HEK293T (cell line): ENCODE results near the gene GCN1.

Experiments
- CTCF ChIA-PET: fragments of 350-600 bp; formaldehyde crosslinking; extraction: SDS; loops from one replicate; lab custom pipeline; 2021; ENCODE audit warnings: antibody characterized with exemption, inconsistent platforms; lab: Yijun Ruan, JAX
- POLR2A ChIA-PET: fragments of 350-600 bp; formaldehyde crosslinking; extraction: SDS; loops from one replicate; lab custom pipeline; 2020; ENCODE audit warnings: antibody characterized with exemption, inconsistent platforms; lab: Yijun Ruan, JAX
- DNase-seq: peaks from one replicate; pipeline ENCODE4 v3.0.0; 2012; ENCODE audit warnings: mixed read lengths; ENCODE audit errors: extremely low spot score
- ARNT ChIP-seq: fragments of 450-650 bp; IDR thresholded peaks from 2 replicates; pipeline ENCODE4 v1.6.1; 2017; ENCODE audit warnings: mild to moderate bottlenecking
- BHLHE40 ChIP-seq: fragments of 450-650 bp; IDR thresholded peaks from 2 replicates; pipeline ENCODE4 v1.6.1; 2016; ENCODE audit warnings: mild to moderate bottlenecking, moderate library complexity, borderline replicate concordance
- CTBP1 ChIP-seq: fragments of 450-650 bp; IDR thresholded peaks from 2 replicates; pipeline ENCODE4 v1.6.1; 2016; ENCODE audit warnings: borderline replicate concordance
- ELF4 ChIP-seq: fragments of 450-650 bp; IDR thresholded peaks from 2 replicates; pipeline ENCODE4 v1.6.1; 2017; ENCODE audit warnings: antibody characterized with exemption
- FOXA1 ChIP-seq: fragments of 450-650 bp; IDR thresholded peaks from 2 replicates; pipeline ENCODE4 v1.6.1; 2016; ENCODE audit warnings: mild to moderate bottlenecking
- FOXK2 ChIP-seq: fragments of 450-650 bp; IDR thresholded peaks from 2 replicates; pipeline ENCODE4 v1.6.1; 2016; ENCODE audit warnings: mild to moderate bottlenecking
- FOXM1 ChIP-seq: fragments of 450-650 bp; IDR thresholded peaks from 2 replicates; pipeline ENCODE4 v1.6.1; 2017; ENCODE audit warnings: mild to moderate bottlenecking, borderline replicate concordance
- HDGF ChIP-seq: fragments of 450-650 bp; IDR thresholded peaks from 2 replicates; pipeline ENCODE4 v1.6.1; 2017; ENCODE audit warnings: antibody characterized with exemption, borderline replicate concordance
- L3MBTL2 ChIP-seq: fragments of 450-650 bp; conservative IDR thresholded peaks from 2 replicates; pipeline ENCODE4 v1.6.1; 2016; ENCODE audit warnings: mild to moderate bottlenecking
- LEF1 ChIP-seq: fragments of 450-650 bp; IDR thresholded peaks from 2 replicates; pipeline ENCODE4 v1.6.1; 2017; ENCODE audit warnings: mild to moderate bottlenecking, borderline replicate concordance
- NFRKB ChIP-seq: fragments of 450-650 bp; IDR thresholded peaks from 2 replicates; pipeline ENCODE4 v1.6.1; 2016; ENCODE audit warnings: mild to moderate bottlenecking, moderate library complexity
- PKNOX1 ChIP-seq: fragments of 450-650 bp; IDR thresholded peaks from 2 replicates; pipeline ENCODE4 v1.6.1; 2016
- SP1 ChIP-seq: fragments of 450-650 bp; IDR thresholded peaks from 2 replicates; pipeline ENCODE4 v1.6.1; 2017
- SUZ12 ChIP-seq: fragments of 450-650 bp; IDR thresholded peaks from 2 replicates; pipeline ENCODE4 v1.6.1; 2016; ENCODE audit warnings: mild to moderate bottlenecking
- TARDBP ChIP-seq: fragments of 450-650 bp; IDR thresholded peaks from 2 replicates; pipeline ENCODE4 v1.6.1; 2016
- ZNF384 ChIP-seq: fragments of 450-650 bp; IDR thresholded peaks from 2 replicates; pipeline ENCODE4 v1.6.1; 2016

The GCN1 gene

DNA sequence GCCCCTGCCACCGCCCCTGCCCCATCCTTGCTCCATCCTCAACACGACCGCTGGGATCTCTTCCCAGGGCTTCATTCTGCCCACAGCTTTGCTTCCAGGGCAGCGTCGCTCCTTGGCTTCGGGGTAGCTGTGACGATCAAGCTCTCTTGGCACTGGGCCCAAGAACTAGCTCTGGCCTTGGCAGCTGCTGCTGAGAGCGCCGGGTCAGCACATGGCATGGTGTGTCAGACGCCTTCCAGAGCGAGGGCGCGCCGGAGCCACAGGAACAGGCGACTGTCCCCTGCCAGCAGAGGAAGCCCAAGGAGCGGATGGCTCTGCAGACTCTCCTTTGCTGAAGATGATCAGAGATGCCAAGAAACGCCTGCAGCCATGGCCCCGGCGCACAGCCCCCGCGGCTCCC, 93.9 kb downstream of the GCN1 start:
- CTCF ChIA-PET: interaction anchor here (0.6 to 1.1 kb wide), 2 partner anchors 14 to 72 kb away, joined by 3 to 4 read pairs; no protein-coding TSS in a partner anchor
- POLR2A ChIA-PET: interaction anchor here (1.3 to 1.6 kb wide), 2 partner anchors 14 to 100 kb away, joined by 3 to 5 read pairs; partner anchors contain the start of gene RPLP0
- TF ChIP-seq FOXK2: no peak
- no peak for TF ChIP-seq CTBP1
- no peak for TF ChIP-seq FOXA1
- no peak for TF ChIP-seq ELF4
- no peak for TF ChIP-seq ARNT
- TF ChIP-seq PKNOX1: no peak
- no peak for TF ChIP-seq L3MBTL2
- TF ChIP-seq LEF1: no peak
- DNase-seq: no peak

- POLR2A ChIA-PET: interaction anchor here (1.3 to 1.6 kb wide), 2 partner anchors 13 to 101 kb away, joined by 3 to 5 read pairs; partner anchors contain the start of gene RPLP0
- CTCF ChIA-PET: interaction anchor here (0.6 kb wide), 1 partner anchor 73 kb away, joined by 3 read pairs; no protein-coding TSS in a partner anchor
- no peak for DNase-seq
- no peak for TF ChIP-seq LEF1
- no peak for TF ChIP-seq PKNOX1
- no peak for TF ChIP-seq FOXK2
- TF ChIP-seq ELF4: no peak
- no peak for TF ChIP-seq TARDBP
- TF ChIP-seq FOXM1: no peak
- no peak for TF ChIP-seq CTBP1
- TF ChIP-seq ZNF384: no peak
- no peak for TF ChIP-seq ARNT
- no peak for TF ChIP-seq NFRKB
Measured at GRCh38 chr12:120099738-120100137, 94.8 kb downstream of the GCN1 start.

DNA sequence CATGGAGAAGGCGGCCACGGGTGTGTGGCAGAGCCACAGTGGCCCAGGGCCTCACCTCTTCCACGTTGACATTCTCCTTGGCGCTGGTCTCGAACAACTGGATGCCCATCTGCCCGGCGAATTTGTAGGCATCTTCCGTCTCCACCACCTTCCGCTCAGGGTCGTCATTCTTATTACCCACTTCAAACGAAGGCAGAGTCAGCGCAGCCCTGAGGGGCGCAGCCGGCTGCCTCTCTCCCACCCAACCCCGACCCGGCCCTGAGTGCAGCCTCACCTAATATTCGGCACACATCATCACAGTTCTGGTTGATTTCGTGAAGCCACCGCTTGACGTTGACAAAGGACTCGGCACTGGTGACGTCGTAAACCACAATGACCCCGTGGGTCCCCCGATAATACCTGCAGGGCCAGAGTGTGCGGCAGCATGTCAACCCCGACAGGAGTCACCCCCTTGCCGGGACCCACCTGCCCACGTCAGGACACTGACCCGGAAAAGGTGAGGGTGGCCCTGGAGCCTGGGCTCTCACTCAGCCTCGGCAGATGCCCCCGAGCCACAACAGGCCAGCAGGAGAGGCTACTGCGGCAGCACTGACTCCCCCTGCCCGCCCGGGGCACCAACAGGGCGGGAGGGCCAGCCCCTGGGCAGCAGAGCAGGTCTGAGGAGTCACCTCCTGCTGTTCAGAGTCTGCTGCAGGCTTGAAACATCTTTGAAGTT, 95.6 kb downstream of the GCN1 start:
- TF ChIP-seq NFRKB (no peak), FOXA1 (no peak), ARNT (no peak), L3MBTL2 (no peak), BHLHE40 (no peak), SP1 (no peak), FOXK2 (no peak), HDGF (no peak), ZNF384 (no peak), FOXM1 (no peak)
- ChIA-PET CTCF (no interaction called here), POLR2A (no interaction called here)
- no peak for DNase-seq

GRCh38 chr12:120096671-120097202, 97.8 kb downstream of the GCN1 start:
- CTCF ChIA-PET: no interaction called here
- TF ChIP-seq FOXA1: no peak
- no peak for TF ChIP-seq TARDBP
- TF ChIP-seq CTBP1: no peak
- TF ChIP-seq SUZ12: no peak
- no peak for TF ChIP-seq ARNT
- no peak for TF ChIP-seq ZNF384
- no peak for TF ChIP-seq FOXK2
- no peak for TF ChIP-seq NFRKB
- TF ChIP-seq FOXM1: no peak
- TF ChIP-seq BHLHE40: no peak
- no peak for TF ChIP-seq ELF4
- no peak for TF ChIP-seq PKNOX1
- no peak for TF ChIP-seq LEF1
- no peak for TF ChIP-seq HDGF
- TF ChIP-seq L3MBTL2: no peak
- TF ChIP-seq SP1: no peak
- no peak for DNase-seq
- POLR2A ChIA-PET: interaction anchor here (0.5 to 1.1 kb wide), 2 partner anchors 19 to 208 kb away, joined by 3 read pairs; no protein-coding TSS in a partner anchor

DNA sequence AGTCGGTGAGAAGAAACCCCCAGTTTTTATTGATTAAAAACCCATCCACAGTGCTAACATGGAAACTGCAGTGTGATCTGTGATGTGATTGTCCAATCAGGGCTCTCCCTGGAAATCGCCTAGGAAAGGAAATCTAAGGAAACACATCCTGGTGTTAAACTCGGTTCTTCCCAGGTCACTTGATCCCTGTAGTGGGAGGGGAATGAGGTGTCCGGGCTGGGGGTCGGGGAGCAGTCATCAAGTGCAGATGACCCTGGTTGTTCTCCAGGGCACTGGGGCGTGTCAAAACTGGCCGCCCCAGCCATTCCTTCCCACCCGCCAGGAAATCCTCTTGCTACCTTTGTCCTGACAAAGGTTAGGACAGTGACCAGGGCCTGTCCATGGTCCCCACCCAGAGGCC, 98.8 kb downstream of the GCN1 start:
- ChIA-PET POLR2A (no interaction called here), CTCF (interaction anchor here (0.6 kb wide), 1 partner anchor 48 kb away, joined by 4 read pairs; no protein-coding TSS in a partner anchor)
- TF ChIP-seq TARDBP (no peak), SP1 (no peak), NFRKB (no peak), ARNT (no peak), HDGF (no peak), FOXA1 (no peak), PKNOX1 (no peak), CTBP1 (no peak), ELF4 (no peak), SUZ12 (no peak), FOXK2 (no peak)

GRCh38 chr12:120095331-120095730, 99.2 kb downstream of the GCN1 start:
- CTCF ChIA-PET: interaction anchor here (0.6 kb wide), 1 partner anchor 48 kb away, joined by 4 read pairs; no protein-coding TSS in a partner anchor
- DNase-seq: no peak
- TF ChIP-seq ARNT: no peak
- no peak for TF ChIP-seq PKNOX1
- TF ChIP-seq ELF4: no peak
- no peak for TF ChIP-seq FOXA1
- TF ChIP-seq HDGF: no peak
- no peak for TF ChIP-seq TARDBP
- TF ChIP-seq NFRKB: no peak
- TF ChIP-seq FOXM1: no peak
- POLR2A ChIA-PET: no interaction called here

More for the DNA sequence above, 98.8 kb downstream of the GCN1 start:
- DNase-seq: no peak
